ENCODE measurements around the gene NOS1AP. TPM values are rescaled to one million over a fixed set of nuclear protein-coding genes. Genes with fewer than 3 reads are reported as not detected.

Gene NOS1AP
- total and polyA plus RNA-seq, 9 of the 15 experiments (the other 6 are each of a cell fraction or from before 2014, with no cell fraction given) = 0.07 to 1.5 (median 0.22) TPM

- no peaks in the 10 kb centered on the region for H3K36me3 ChIP-seq (ENCODE audit: control insufficient read depth, insufficient read depth, low read length)
- no peak within 1 kb of the TSS for H3K4me3 ChIP-seq
- intact Hi-C loops (cut with micrococcal nuclease) = no loop called here
- POLR2A ChIA-PET = no interaction called here
- no peaks in the 10 kb centered on the region for H3K79me2 ChIP-seq (ENCODE audit: control insufficient read depth, insufficient read depth, low read length)
- in situ Hi-C loops (cut with MboI) = no loop called here
- DNase-seq (ENCODE audit: extremely low read depth in 1 of 4, low spot score in 3 of 4) (peak in 2 of 4 experiments; percentile 68 to 73), ATAC-seq (peak; percentile 76), FAIRE-seq (peak; percentile 63)
- BruUV-seq (replicated peaks) = no TSS peak
- H3K9me1 ChIP-seq (ENCODE audit: control insufficient read depth, insufficient read depth, low read length) = no peaks in the 10 kb centered on the region
- peak within 1 kb of the TSS in 1 of 2 experiments; percentile 3; a peak in 2 of 4 replicates for H3K9ac ChIP-seq (ENCODE audit: insufficient read depth in 1 of 2, low read depth in 2 of 2, low read length in 2 of 2)
- H4K20me1 ChIP-seq (replicated peaks; ENCODE audit: control insufficient read depth, insufficient read depth, low read length) = no peaks in the 10 kb centered on the region
- H2AFZ ChIP-seq (ENCODE audit: low read depth, low read length) = peak within 1 kb of the TSS; percentile 89
- H3K9me3 ChIP-seq (replicated peaks; ENCODE audit: control insufficient read depth, insufficient read depth, low read depth, low read length) = no peaks in the 10 kb centered on the region
- H3K27ac ChIP-seq (ENCODE audit: extremely low read depth, low read depth, low read length) = peak within 1 kb of the TSS; percentile 8; the same call in 1 of the 3 replicates
- H3K27me3 ChIP-seq (ENCODE audit: control insufficient read depth in 2 of 2, insufficient read depth in 2 of 2, low read length in 2 of 2) = no peaks in the 10 kb centered on the region
- H3K4me1 ChIP-seq (replicated peaks in 1 of 2; ENCODE audit: control insufficient read depth in 2 of 2, insufficient read depth in 2 of 2, low read length in 2 of 2) = peaks cover 0 to 35% of the 10 kb centered on the region in 2 experiments; a peak in 3 of 5 replicates
- peak within 1 kb of the TSS; percentile 68 for H3K4me2 ChIP-seq (ENCODE audit: insufficient read depth, low read length)
- CTCF ChIA-PET (ENCODE audit: low intra/inter-chr PET ratio) = no interaction called here
- 25% methylated on average over 3 of the region's 3 CpGs for WGBS (ENCODE audit: insufficient coverage, low coverage, missing lambda C conversion rate)
- peak; percentile 48; the same call in 1 of the 2 replicates for TF ChIP-seq ZNF592 (IDR thresholded peaks at IDR 0.05)
- TF ChIP-seq E2F6 (IDR thresholded peaks at IDR 0.05; ENCODE audit: borderline replicate concordance in 1 of 2, extremely low read depth in 1 of 2, insufficient read depth in 1 of 2, insufficient read length in 1 of 2, low read depth in 1 of 2, low read length in 1 of 2, poor library complexity in 1 of 2, severe bottlenecking in 1 of 2) = peak in 1 of 2 experiments; percentile 11
- no peak for TF ChIP-seq STAT5B (CRISPR knock-in tag; IDR thresholded peaks at IDR 0.05)
- TF ChIP-seq SAFB (IDR thresholded peaks at IDR 0.05; ENCODE audit: borderline replicate concordance, low read depth, low read length) = no peak
- TF ChIP-seq KDM1A (IDR thresholded peaks at IDR 0.05) = no peak
- peak; percentile 59 for TF ChIP-seq USF1 (CRISPR knock-in tag; IDR thresholded peaks at IDR 0.05)
- TF ChIP-seq HNRNPH1 (optimal IDR thresholded peaks at IDR 0.05; ENCODE audit: low read depth, low read length) = no peak
- TF ChIP-seq GABPB2 (CRISPR knock-in tag; conservative IDR thresholded peaks at IDR 0.05) = no peak
- no peak for TF ChIP-seq ELF1 (tag; IDR thresholded peaks at IDR 0.05)
- 0 out of 2 replicates have a peak, but pooled peaks have one; percentile 38 for TF ChIP-seq ZFP91 (CRISPR knock-in tag; IDR thresholded peaks at IDR 0.05)
- TF ChIP-seq CBFB (CRISPR knock-in tag; IDR thresholded peaks at IDR 0.05) = no peak
- TF ChIP-seq ETV5 (CRISPR knock-in tag; IDR thresholded peaks at IDR 0.05; ENCODE audit: low read depth) = peak; percentile 48; the same call in 1 of the 2 replicates
These were observed 342.5 kb downstream of the NOS1AP start, which contains the start of gene SH2D1B for GRCh38 chr1:162412002-162412401. TSS of gene SH2D1B (minus strand) at chr1:162412136. CDS start at chr1:162412016, 120 bp downstream.
